K562 (cell line): Measurements from ENCODE around the gene THRSP. TPM values are rescaled to one million over a fixed set of nuclear protein-coding genes. Genes with fewer than 3 reads are reported as not detected.

Source experiments
- BCL6 ChIP-seq: fragments of 250-450 bp; sonication (Bioruptor Pico); IDR thresholded peaks from 2 replicates; pipeline ENCODE4 v1.4.0; 2020
- CBFA2T3 ChIP-seq: fragments of 450-650 bp; IDR thresholded peaks from 2 replicates; pipeline ENCODE4 v1.6.1; 2017
- HES1 ChIP-seq: fragments of 450-650 bp; IDR thresholded peaks from 2 replicates; pipeline ENCODE4 v1.6.1; 2016; ENCODE audit warnings: low read depth, mild to moderate bottlenecking, moderate library complexity
- KLF6 ChIP-seq: fragments of 250-450 bp; sonication (Bioruptor Pico); IDR thresholded peaks from 2 replicates; pipeline ENCODE4 v1.4.0; 2020; ENCODE audit warnings: mild to moderate bottlenecking, moderate library complexity, borderline replicate concordance
- NBN ChIP-seq: fragments of 450-650 bp; IDR thresholded peaks from 2 replicates; pipeline ENCODE4 v1.6.1; 2016; ENCODE audit warnings: low read depth, mild to moderate bottlenecking
- NR4A1 ChIP-seq, 2 experiments: fragments of 250-450 bp in 1 of 2; fragments of 450-650 bp in 1 of 2; sonication (Bioruptor Pico) in 1 of 2; IDR thresholded peaks; 2 replicates each; pipeline versions ENCODE4 v1.4.0 to v1.6.1; 2016 to 2020; ENCODE audit warnings: mild to moderate bottlenecking in 2 of 2, missing compliant biosample characterization in 1 of 2, missing genetic modification characterization in 1 of 2, moderate library complexity in 1 of 2
- SMAD4 ChIP-seq: fragments of 250-450 bp; sonication (Bioruptor Pico); conservative IDR thresholded peaks from 2 replicates; pipeline ENCODE4 v1.8.0; 2021; ENCODE audit warnings: inconsistent platforms, mild to moderate bottlenecking, moderate library complexity
- TGIF2 ChIP-seq: sonication (generic); formaldehyde crosslinking; IDR thresholded peaks from 2 replicates; pipeline ENCODE4 v1.8.1; 2022; ENCODE audit warnings: mild to moderate bottlenecking, missing genetic modification reagents, moderate library complexity
- ZBTB40 ChIP-seq, 2 experiments: fragments of 450-650 bp in 1 of 2; sonication (generic) in 1 of 2; formaldehyde crosslinking in 1 of 2; IDR thresholded peaks; 2 replicates each; pipeline versions ENCODE4 v1.7.1 to v1.9.0; 2016 to 2022; ENCODE audit warnings: inconsistent platforms in 1 of 2, mild to moderate bottlenecking in 1 of 2, missing genetic modification reagents in 1 of 2
- ZNF224 ChIP-seq: sonication (generic); formaldehyde crosslinking; IDR thresholded peaks from 2 replicates; pipeline ENCODE4 v1.8.0; 2022; ENCODE audit warnings: mild to moderate bottlenecking, missing genetic modification reagents
- ZNF431 ChIP-seq: sonication (generic); formaldehyde crosslinking; IDR thresholded peaks from 2 replicates; pipeline ENCODE4 v1.8.0; 2022; ENCODE audit warnings: mild to moderate bottlenecking, missing genetic modification reagents
- ZNF583 ChIP-seq: fragments of 250-450 bp; sonication (Bioruptor Pico); IDR thresholded peaks from 2 replicates; pipeline ENCODE4 v1.4.0; 2020
- ZSCAN32 ChIP-seq: fragments of 450-650 bp; formaldehyde crosslinking; IDR thresholded peaks from 2 replicates; pipeline ENCODE4 v1.4.0; 2020; ENCODE audit warnings: mild to moderate bottlenecking, moderate library complexity
- polyA plus RNA-seq, 8 experiments: library from polyadenylated mRNA; depleted of rRNA in 4 of 8; stranded (reverse) in 5 of 8; unstranded in 3 of 8; fragments of >200 nt; fragmentation: Nextera tagmentation in 2 of 8; fragmentation: Illumina TruSeq in 1 of 8; extraction: Ambion mirVana in 2 of 8; extraction: Trizol in 1 of 8; gene quantifications; 2 replicates each; pipeline versions ENCODE4 v1.2.1 to v1.2.3, GENCODE V29; 2011 to 2014; ENCODE audit warnings: inconsistent platforms in 1 of 8, missing spikeins in 1 of 8
- total RNA-seq, 7 experiments: library from RNA; depleted of rRNA in 6 of 7; stranded (reverse); fragments of >200 nt in 6 of 7; fragmentation: Illumina TruSeq in 2 of 7; extraction: Trizol in 2 of 7; gene quantifications; 2 replicates each; pipeline versions ENCODE4 v1.2.1 to v1.2.3, GENCODE V29; 2011 to 2021; ENCODE audit warnings: low replicate concordance in 1 of 7
- TF ChIP-seq, protein P1 (sequence below): fragments of 250-450 bp; sonication (Bioruptor Pico); IDR thresholded peaks from 2 replicates; pipeline ENCODE4 v1.9.0; 2021; ENCODE audit warnings: mild to moderate bottlenecking, inconsistent platforms

THRSP gene
- total and polyA plus RNA-seq, 9 of the 15 experiments (the other 6 are each of a cell fraction or from before 2014, with no cell fraction given), result 0.23 to 0.56 (median 0.31) TPM; not detected in 2

DNA sequence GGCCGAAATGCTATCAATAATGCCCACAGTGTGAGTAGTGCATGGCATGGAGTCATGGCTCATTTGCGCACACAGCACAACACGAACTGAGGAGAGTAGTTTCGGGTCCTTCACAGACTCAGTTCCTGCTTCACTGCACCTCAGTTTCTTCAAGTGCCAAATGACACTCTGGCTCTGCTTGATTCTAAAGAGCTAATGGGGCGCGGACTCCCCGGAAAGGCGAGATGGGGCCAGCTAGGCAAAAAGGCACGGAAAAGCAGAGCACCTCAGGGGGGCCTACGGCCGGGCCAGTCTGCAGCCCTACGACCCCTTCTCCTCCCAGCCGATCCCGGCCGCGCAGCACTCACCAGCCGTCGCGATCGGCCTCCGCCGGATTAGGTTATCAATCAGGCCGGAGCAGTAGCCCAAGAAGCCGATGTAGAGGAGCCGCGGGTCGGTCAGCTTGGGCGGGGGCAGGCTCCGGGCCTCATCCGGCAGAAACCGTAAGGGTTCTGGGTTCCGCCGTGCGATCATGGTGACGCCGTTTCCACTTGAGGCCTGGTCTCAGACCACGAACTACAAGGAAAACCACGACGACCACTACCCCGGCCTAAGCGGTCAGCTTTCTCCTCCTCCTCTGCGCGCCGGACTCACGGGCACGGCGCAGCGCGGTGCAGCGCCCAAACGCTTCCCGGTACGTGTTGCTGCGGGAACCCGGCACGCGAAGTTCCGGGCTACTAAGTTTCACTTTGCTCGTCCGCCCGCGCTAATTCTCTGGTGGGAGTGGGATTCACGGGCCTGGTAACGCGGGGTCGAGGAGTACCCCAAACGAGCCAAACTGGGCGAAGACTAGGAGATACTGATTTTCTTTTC is 15.8 kb downstream of the THRSP start, which contains the start of gene NDUFC2 (continued):
- TF ChIP-seq, protein P1, sequence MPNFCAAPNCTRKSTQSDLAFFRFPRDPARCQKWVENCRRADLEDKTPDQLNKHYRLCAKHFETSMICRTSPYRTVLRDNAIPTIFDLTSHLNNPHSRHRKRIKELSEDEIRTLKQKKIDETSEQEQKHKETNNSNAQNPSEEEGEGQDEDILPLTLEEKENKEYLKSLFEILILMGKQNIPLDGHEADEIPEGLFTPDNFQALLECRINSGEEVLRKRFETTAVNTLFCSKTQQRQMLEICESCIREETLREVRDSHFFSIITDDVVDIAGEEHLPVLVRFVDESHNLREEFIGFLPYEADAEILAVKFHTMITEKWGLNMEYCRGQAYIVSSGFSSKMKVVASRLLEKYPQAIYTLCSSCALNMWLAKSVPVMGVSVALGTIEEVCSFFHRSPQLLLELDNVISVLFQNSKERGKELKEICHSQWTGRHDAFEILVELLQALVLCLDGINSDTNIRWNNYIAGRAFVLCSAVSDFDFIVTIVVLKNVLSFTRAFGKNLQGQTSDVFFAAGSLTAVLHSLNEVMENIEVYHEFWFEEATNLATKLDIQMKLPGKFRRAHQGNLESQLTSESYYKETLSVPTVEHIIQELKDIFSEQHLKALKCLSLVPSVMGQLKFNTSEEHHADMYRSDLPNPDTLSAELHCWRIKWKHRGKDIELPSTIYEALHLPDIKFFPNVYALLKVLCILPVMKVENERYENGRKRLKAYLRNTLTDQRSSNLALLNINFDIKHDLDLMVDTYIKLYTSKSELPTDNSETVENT, result no peak
- TF ChIP-seq SMAD4 (CRISPR knock-in tag), result peak; percentile 78
- TF ChIP-seq ZNF431, result 0 out of 2 replicates have a peak, but pooled peaks have one; percentile 38
- TF ChIP-seq BCL6 (CRISPR knock-in tag), result no peak
- no peak for TF ChIP-seq KLF6 (CRISPR knock-in tag)
- peak; percentile 64; the same call in 1 of the 2 replicates for TF ChIP-seq NBN
- TF ChIP-seq ZBTB40 (IDR thresholded peaks at IDR 0.05), result peak; percentile 92
- no peak for TF ChIP-seq ZBTB40 (CRISPR knock-in tag; IDR thresholded peaks at IDR 0.05)
- TF ChIP-seq ZNF224, result no peak
- no peak for TF ChIP-seq ZSCAN32 (CRISPR knock-in tag)
- TF ChIP-seq TGIF2, result 0 out of 2 replicates have a peak, but pooled peaks have one; percentile 41
- TF ChIP-seq CBFA2T3, result 0 out of 2 replicates have a peak, but pooled peaks have one; percentile 18
- TF ChIP-seq HES1, result no peak
- 0 out of 2 replicates have a peak, but pooled peaks have one; percentile 43 for TF ChIP-seq NR4A1 (CRISPR knock-in tag; IDR thresholded peaks at IDR 0.05)
- TF ChIP-seq NR4A1 (tag; IDR thresholded peaks at IDR 0.05), result peak; percentile 63; the same call in 1 of the 2 replicates
- 0 out of 2 replicates have a peak, but pooled peaks have one; percentile 48 for TF ChIP-seq ZNF583 (CRISPR knock-in tag)
